Measurements from ENCODE around the gene THEM4. TPM values are rescaled to one million over a fixed set of nuclear protein-coding genes. Genes with fewer than 3 reads are reported as not detected.

THEM4 gene
- total and polyA plus RNA-seq, 4 experiments from 2014 or later: 105 to 122 (median 109) TPM

DNA sequence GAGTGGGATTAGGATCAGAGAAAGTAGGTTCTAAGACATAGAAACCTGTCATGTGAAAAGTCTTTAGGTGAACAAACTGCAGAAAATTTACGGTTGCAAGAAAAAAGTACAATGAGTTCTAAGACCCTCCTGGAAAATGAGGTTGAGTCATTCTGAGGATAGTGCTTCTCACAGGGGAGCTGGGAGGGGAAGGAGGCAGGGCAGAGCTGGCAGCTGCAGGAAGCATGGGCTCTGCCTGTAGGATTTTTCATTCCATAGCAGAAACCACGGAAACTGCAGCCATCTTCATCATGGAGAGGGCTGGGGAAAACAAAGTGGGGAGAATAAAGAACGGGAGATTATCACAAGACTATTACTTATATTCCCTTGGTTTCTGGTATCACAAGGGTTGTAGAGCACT, 25.8 kb upstream of the THEM4 start:
- intact Hi-C loops (cut with micrococcal nuclease): no loop called here
- H3K9me3 ChIP-seq (ENCODE audit: control insufficient read depth in 1 of 2, low read length in 2 of 2): no peaks in the 10 kb centered on the region
- Mint-ChIP-seq H3K4me1 (peaks cover 4 to 7% (median 4%) of the 10 kb centered on the region in 4 donors), H3K36me3 (no peaks in the 10 kb centered on the region), H3K27me3 (peaks cover 0 to 4% of the 10 kb centered on the region in 2 donors), H3K4me3 (no peak overlapping the region), H3K27ac (no peak overlapping the region), H3K9me3 (no peaks in the 10 kb centered on the region)
- H3K27ac ChIP-seq (ENCODE audit: low read depth, low read length): no peak overlapping the region
- peaks cover under 1% of the 10 kb centered on the region for H3K4me1 ChIP-seq (ENCODE audit: insufficient read depth, low read length)
- no peak overlapping the region for H3K4me3 ChIP-seq (ENCODE audit: low read length in 2 of 2)
- DNase-seq: no peak
- ChIA-PET CTCF (ENCODE audit: partially characterized antibody) (interaction anchor here (0.9 to 12.9 kb wide), 18 partner anchors 9 to 99 kb away, joined by 3 to 340 read pairs (median 4); partner anchors contain the start of genes S100A10 and THEM4), POLR2A (ENCODE audit: partially characterized antibody) (interaction anchor here (1.1 to 1.3 kb wide), 3 partner anchors 10 to 30 kb away, joined by 4 read pairs; no protein-coding TSS in a partner anchor)
- no peaks in the 10 kb centered on the region for H3K27me3 ChIP-seq (ENCODE audit: insufficient read depth, low read length)
- no peaks in the 10 kb centered on the region for H3K36me3 ChIP-seq (ENCODE audit: insufficient read depth, low read length)

GRCh38 chr1:151934048-151934493, 24.8 kb upstream of the THEM4 start:
- H3K27ac ChIP-seq (ENCODE audit: low read depth, low read length): no peak overlapping the region
- H3K4me1 ChIP-seq (ENCODE audit: insufficient read depth, low read length): no peaks in the 10 kb centered on the region
- intact Hi-C loops (cut with micrococcal nuclease): loop anchor here (1.0 to 5.0 kb wide), 5 partner anchors 33 to 255 kb away; no protein-coding TSS in a partner anchor
- H3K9me3 ChIP-seq (ENCODE audit: control insufficient read depth in 1 of 2, low read length in 2 of 2): no peaks in the 10 kb centered on the region
- CTCF ChIA-PET (ENCODE audit: partially characterized antibody): interaction anchor here (0.7 to 12.9 kb wide), 24 partner anchors 8 to 102 kb away, joined by 3 to 340 read pairs (median 6); partner anchors contain the start of genes S100A10 and THEM4
- peaks cover 4 to 6% (median 4%) of the 10 kb centered on the region in 4 donors for H3K4me1 Mint-ChIP-seq
- no peaks in the 10 kb centered on the region for H3K36me3 ChIP-seq (ENCODE audit: insufficient read depth, low read length)
- H3K27ac Mint-ChIP-seq: peak overlapping the region in 5 of 7 donors; percentile 31 to 91 (median 65)
- peak overlapping the region in 1 of 8 donors; percentile 4 for H3K4me3 Mint-ChIP-seq
- peaks cover 0 to 4% of the 10 kb centered on the region in 2 donors for H3K27me3 Mint-ChIP-seq
- no peaks in the 10 kb centered on the region for H3K36me3 Mint-ChIP-seq
- no peaks in the 10 kb centered on the region for H3K27me3 ChIP-seq (ENCODE audit: insufficient read depth, low read length)
- H3K4me3 ChIP-seq (ENCODE audit: low read length in 2 of 2): no peak overlapping the region
- POLR2A ChIA-PET (ENCODE audit: partially characterized antibody): interaction anchor here (0.8 to 2.4 kb wide), 8 partner anchors 11 to 69 kb away, joined by 3 to 5 read pairs (median 4); partner anchors contain the start of gene S100A10
- H3K9me3 Mint-ChIP-seq: no peaks in the 10 kb centered on the region
- DNase-seq: peak; percentile 52 to 75 (median 69)

DNA sequence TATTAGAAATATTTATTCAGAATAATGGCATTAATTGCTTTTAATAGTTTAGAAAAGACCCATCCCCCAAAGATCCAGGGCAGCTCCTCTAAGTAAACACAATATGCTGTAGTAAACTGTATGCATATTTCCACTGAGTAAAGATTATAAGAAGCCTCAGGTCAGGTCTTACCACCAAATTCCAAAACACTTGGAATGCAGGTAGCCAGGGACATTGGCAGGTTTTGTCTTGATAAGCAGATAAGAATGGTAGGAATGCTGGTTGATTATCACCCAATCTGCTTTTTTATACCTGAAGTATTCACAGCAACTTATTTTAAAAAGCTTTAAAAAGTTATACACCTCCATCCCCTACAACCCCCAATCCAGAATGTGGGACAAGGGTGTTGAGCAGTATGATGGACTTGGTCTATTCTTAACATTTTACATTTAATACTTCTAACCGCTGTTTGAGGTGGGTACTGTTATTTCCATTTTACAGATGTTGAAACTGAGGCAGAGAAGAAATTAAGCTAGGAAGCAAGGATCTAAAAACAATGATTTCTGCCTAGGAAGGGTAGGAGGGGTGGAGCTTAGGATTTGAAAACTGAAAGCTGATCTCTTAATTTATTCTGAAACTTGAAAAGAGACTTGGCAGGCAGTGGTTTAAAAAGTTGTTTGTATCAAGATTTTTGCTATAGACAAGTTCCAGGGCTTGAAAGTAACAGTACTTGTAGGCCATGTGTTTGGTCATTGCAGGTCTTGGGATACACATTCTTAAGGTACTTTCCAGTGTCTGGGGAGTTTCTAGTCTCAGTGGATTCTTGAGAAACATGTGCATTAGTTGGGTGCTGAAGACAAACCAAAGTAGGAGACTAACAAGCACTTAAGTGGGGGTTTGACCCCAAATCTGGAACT, 15.6 kb upstream of the THEM4 start:
- H3K27ac Mint-ChIP-seq: peak overlapping the region; percentile 51 to 84 (median 68)
- Histone ChIP-seq H3K4me3 (ENCODE audit: low read length in 2 of 2) (no peak overlapping the region), H3K4me1 (ENCODE audit: insufficient read depth, low read length) (peaks cover 16% of the 10 kb centered on the region), H3K27me3 (ENCODE audit: insufficient read depth, low read length) (no peaks in the 10 kb centered on the region), H3K36me3 (ENCODE audit: insufficient read depth, low read length) (no peaks in the 10 kb centered on the region), H3K27ac (ENCODE audit: low read depth, low read length) (no peak overlapping the region), H3K9me3 (ENCODE audit: control insufficient read depth in 1 of 2, low read length in 2 of 2) (no peaks in the 10 kb centered on the region)
- H3K27me3 Mint-ChIP-seq: no peaks in the 10 kb centered on the region
- no peaks in the 10 kb centered on the region for H3K36me3 Mint-ChIP-seq
- H3K4me3 Mint-ChIP-seq: peak overlapping the region in 6 of 8 donors; percentile 3 to 55 (median 40)
- peaks cover 0 to 2% (median 0%) of the 10 kb centered on the region in 8 donors for H3K9me3 Mint-ChIP-seq
- intact Hi-C loops (cut with micrococcal nuclease): no loop called here
- peak in 1 of 5 donors; percentile 24 for DNase-seq
- CTCF ChIA-PET (ENCODE audit: partially characterized antibody): interaction anchor here (0.6 to 2.8 kb wide), 6 partner anchors 9 to 728 kb away, joined by 3 to 10 read pairs (median 4); no protein-coding TSS in a partner anchor
- H3K4me1 Mint-ChIP-seq: peaks cover 9 to 11% (median 9%) of the 10 kb centered on the region in 4 donors
- POLR2A ChIA-PET (ENCODE audit: partially characterized antibody): interaction anchor here (0.7 to 1.2 kb wide), 3 partner anchors 10 to 43 kb away, joined by 3 read pairs; no protein-coding TSS in a partner anchor

GRCh38 chr1:151923422-151923821, 14.1 kb upstream of the THEM4 start:
- POLR2A ChIA-PET (ENCODE audit: partially characterized antibody): interaction anchor here (0.8 to 1.4 kb wide), 3 partner anchors 14 to 78 kb away, joined by 3 to 4 read pairs (median 3); partner anchors contain the start of gene THEM4
- no peak for DNase-seq
- peaks cover 16% of the 10 kb centered on the region for H3K4me1 ChIP-seq (ENCODE audit: insufficient read depth, low read length)
- H3K27ac Mint-ChIP-seq: no peak overlapping the region
- H3K27ac ChIP-seq (ENCODE audit: low read depth, low read length): no peak overlapping the region
- no peaks in the 10 kb centered on the region for H3K27me3 ChIP-seq (ENCODE audit: insufficient read depth, low read length)
- no peak overlapping the region for H3K4me3 Mint-ChIP-seq
- intact Hi-C loops (cut with micrococcal nuclease): no loop called here
- H3K27me3 Mint-ChIP-seq: peaks cover 0 to under 1% of the 10 kb centered on the region in 2 donors
- no peak overlapping the region for H3K4me3 ChIP-seq (ENCODE audit: low read length in 2 of 2)
- H3K9me3 Mint-ChIP-seq: peaks cover 0 to 2% (median 0%) of the 10 kb centered on the region in 8 donors
- H3K9me3 ChIP-seq (ENCODE audit: control insufficient read depth in 1 of 2, low read length in 2 of 2): no peaks in the 10 kb centered on the region
- H3K36me3 Mint-ChIP-seq: no peaks in the 10 kb centered on the region
- no peaks in the 10 kb centered on the region for H3K36me3 ChIP-seq (ENCODE audit: insufficient read depth, low read length)
- peaks cover 9 to 13% (median 9%) of the 10 kb centered on the region in 4 donors for H3K4me1 Mint-ChIP-seq
- CTCF ChIA-PET (ENCODE audit: partially characterized antibody): interaction anchor here (1.1 to 2.8 kb wide), 4 partner anchors 10 to 78 kb away, joined by 3 to 10 read pairs (median 7); no protein-coding TSS in a partner anchor

DNA sequence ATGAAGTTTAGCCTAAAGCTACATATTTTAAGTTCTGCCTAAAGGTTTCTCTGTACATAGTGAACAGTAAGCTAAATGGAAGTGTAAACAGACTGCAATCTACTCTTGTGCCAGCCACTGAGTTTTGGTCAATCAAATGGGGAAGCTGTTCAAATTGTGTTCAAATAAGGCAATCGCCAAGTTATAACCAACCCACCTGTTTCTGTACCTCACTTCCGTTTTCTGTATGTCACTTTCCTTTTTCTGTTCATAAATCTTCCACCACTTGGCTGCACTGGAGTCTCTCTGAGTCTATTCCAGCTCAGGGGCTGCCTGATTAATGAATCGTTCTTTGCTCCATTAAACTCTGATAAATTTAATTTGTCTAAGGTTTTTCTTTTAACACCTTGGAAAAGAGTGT, 10.8 kb upstream of the THEM4 start:
- CTCF ChIA-PET (ENCODE audit: partially characterized antibody): interaction anchor here (0.9 to 1.7 kb wide), 10 partner anchors 10 to 93 kb away, joined by 3 to 6 read pairs (median 4); no protein-coding TSS in a partner anchor
- Histone ChIP-seq H3K36me3 (ENCODE audit: insufficient read depth, low read length) (no peaks in the 10 kb centered on the region), H3K4me3 (ENCODE audit: low read length in 2 of 2) (no peak overlapping the region), H3K4me1 (ENCODE audit: insufficient read depth, low read length) (peaks cover 8% of the 10 kb centered on the region), H3K27me3 (ENCODE audit: insufficient read depth, low read length) (no peaks in the 10 kb centered on the region), H3K9me3 (ENCODE audit: control insufficient read depth in 1 of 2, low read length in 2 of 2) (no peaks in the 10 kb centered on the region), H3K27ac (ENCODE audit: low read depth, low read length) (no peak overlapping the region)
- intact Hi-C loops (cut with micrococcal nuclease): no loop called here
- POLR2A ChIA-PET (ENCODE audit: partially characterized antibody): interaction anchor here (0.9 to 2.0 kb wide), 3 partner anchors 11 to 20 kb away, joined by 3 to 12 read pairs (median 4); partner anchors contain the start of gene THEM4
- Mint-ChIP-seq H3K4me3 (peak overlapping the region in 1 of 8 donors; percentile 7), H3K4me1 (peaks cover 4 to 8% (median 4%) of the 10 kb centered on the region in 4 donors), H3K27me3 (peaks cover 0 to 1% of the 10 kb centered on the region in 2 donors), H3K9me3 (peaks cover 0 to 2% (median 0%) of the 10 kb centered on the region in 8 donors), H3K27ac (no peak overlapping the region), H3K36me3 (no peaks in the 10 kb centered on the region)
- no peak for DNase-seq

DNA sequence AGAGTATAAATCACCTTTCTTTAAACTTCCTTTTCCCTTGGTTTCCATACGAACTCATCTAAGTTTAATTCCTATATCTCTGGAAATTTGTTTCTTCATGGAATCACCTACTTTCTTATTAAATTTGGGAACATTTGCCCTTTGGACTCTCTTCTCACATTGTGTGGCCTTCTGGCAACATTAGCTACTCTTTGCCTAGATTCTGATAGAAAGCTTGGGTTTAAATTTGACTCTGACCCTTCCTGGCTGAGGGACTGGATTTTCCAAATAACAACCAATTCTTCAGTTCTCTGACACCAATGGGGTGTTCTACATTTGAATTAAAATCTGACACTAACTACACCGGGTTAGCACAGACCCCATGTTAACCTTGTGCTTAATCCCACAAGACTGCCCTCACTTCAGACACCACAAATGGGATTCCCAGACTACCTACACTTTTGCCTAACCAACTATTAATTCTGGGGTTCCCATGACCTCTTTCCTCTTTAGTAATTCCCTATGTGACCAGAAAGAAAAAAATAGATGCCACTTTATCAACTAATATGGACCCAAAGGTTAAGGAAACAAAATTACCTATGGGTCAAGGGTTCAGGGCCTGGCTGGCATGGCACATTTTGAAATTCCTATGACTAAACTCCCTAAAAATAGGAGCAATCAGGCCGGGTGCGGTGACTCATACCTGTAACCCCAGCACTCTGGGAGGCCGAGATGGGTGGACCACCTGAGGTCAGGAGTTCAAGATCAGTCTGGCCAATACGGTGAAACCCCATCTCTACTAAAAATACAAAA, 9.7 kb upstream of the THEM4 start:
- no peaks in the 10 kb centered on the region for H3K36me3 ChIP-seq (ENCODE audit: insufficient read depth, low read length)
- H3K27me3 Mint-ChIP-seq: peaks cover 0 to 1% of the 10 kb centered on the region in 2 donors
- CTCF ChIA-PET (ENCODE audit: partially characterized antibody): interaction anchor here (0.9 to 1.7 kb wide), 7 partner anchors 8 to 94 kb away, joined by 3 to 6 read pairs (median 4); no protein-coding TSS in a partner anchor
- no peaks in the 10 kb centered on the region for H3K27me3 ChIP-seq (ENCODE audit: insufficient read depth, low read length)
- H3K4me1 Mint-ChIP-seq: peaks cover 0 to 5% (median under 1%) of the 10 kb centered on the region in 4 donors
- H3K27ac Mint-ChIP-seq: peak overlapping the region in 2 of 7 donors; percentile 22 to 26
- POLR2A ChIA-PET (ENCODE audit: partially characterized antibody): interaction anchor here (1.1 to 2.0 kb wide), 2 partner anchors 10 to 14 kb away, joined by 3 to 12 read pairs; partner anchors contain the start of gene THEM4
- no peak overlapping the region for H3K4me3 Mint-ChIP-seq
- no peak overlapping the region for H3K4me3 ChIP-seq (ENCODE audit: low read length in 2 of 2)
- DNase-seq: no peak
- peaks cover 0 to 2% (median 0%) of the 10 kb centered on the region in 8 donors for H3K9me3 Mint-ChIP-seq
- intact Hi-C loops (cut with micrococcal nuclease): no loop called here
- H3K9me3 ChIP-seq (ENCODE audit: control insufficient read depth in 1 of 2, low read length in 2 of 2): no peaks in the 10 kb centered on the region
- no peaks in the 10 kb centered on the region for H3K36me3 Mint-ChIP-seq
- no peak overlapping the region for H3K27ac ChIP-seq (ENCODE audit: low read depth, low read length)
- no peaks in the 10 kb centered on the region for H3K4me1 ChIP-seq (ENCODE audit: insufficient read depth, low read length)
